ENCODE measurements around the gene ZNF740.

Gene ZNF740

DNA sequence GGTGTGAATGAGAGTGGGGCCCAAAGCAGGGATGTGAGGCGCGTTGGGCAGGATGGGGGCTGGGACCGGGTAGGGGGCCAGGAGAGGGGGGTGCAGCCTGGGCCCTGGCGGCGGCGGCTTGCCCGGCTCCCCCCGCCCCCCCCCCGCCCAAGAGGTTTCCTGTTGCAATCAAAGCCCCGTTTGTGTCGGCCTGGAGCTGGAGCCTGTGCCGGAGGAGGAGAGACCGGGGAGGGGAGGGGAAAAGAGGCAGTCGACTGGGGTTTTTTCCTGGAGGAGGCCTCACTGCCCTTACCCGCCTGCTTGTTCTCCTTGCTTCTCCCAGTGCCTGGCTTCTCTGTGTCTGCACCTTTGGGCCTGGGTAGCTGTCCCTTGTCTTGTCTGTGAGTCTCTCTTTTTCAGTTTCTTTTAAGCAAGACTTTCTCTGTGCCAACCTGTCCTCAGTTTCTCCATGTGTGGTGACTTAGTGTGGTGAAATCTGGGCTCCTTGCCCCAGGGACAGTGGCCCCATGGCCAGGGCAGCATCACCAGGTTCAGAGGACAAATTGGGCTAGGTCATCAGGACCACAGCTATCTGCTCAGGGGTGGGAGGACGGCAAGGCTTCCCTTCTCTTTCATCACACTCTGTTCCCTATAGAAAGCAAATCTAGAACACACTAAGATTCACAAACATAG, 43.0 kb downstream of the ZNF740 start:
- no peaks in the 10 kb centered on the region for H3K9me3 ChIP-seq (ENCODE audit: control insufficient read depth, insufficient read depth, low read length)
- no peak overlapping the region for H3K4me3 ChIP-seq (ENCODE audit: low read length)
- H3K27me3 ChIP-seq (ENCODE audit: control insufficient read depth, low read length), result peaks cover 20% of the 10 kb centered on the region
- H3K36me3 ChIP-seq (ENCODE audit: control insufficient read depth, low read length), result no peaks in the 10 kb centered on the region
- peaks cover 8% of the 10 kb centered on the region for H3F3A ChIP-seq (ENCODE audit: control insufficient read depth, insufficient read depth)
- H3K9me2 ChIP-seq (replicated peaks; ENCODE audit: control insufficient read depth, low read length), result no peaks in the 10 kb centered on the region
- no peaks in the 10 kb centered on the region for H3K79me2 ChIP-seq (ENCODE audit: control insufficient read depth, low read length)
- peaks cover 38% of the 10 kb centered on the region for H3K4me1 ChIP-seq (ENCODE audit: control insufficient read depth, low read length)
- H4K20me1 ChIP-seq (ENCODE audit: control insufficient read depth, insufficient read depth, low read depth, low read length), result no peaks in the 10 kb centered on the region
- no peak overlapping the region for H3K27ac ChIP-seq (ENCODE audit: low read depth, low read length)
- H3K4me2 ChIP-seq (ENCODE audit: low read length), result no peak overlapping the region
- TF ChIP-seq EZH2phosphoT487 (IDR thresholded peaks at IDR 0.05; ENCODE audit: borderline replicate concordance, low read length), result no peak
- TF ChIP-seq, protein P1, sequence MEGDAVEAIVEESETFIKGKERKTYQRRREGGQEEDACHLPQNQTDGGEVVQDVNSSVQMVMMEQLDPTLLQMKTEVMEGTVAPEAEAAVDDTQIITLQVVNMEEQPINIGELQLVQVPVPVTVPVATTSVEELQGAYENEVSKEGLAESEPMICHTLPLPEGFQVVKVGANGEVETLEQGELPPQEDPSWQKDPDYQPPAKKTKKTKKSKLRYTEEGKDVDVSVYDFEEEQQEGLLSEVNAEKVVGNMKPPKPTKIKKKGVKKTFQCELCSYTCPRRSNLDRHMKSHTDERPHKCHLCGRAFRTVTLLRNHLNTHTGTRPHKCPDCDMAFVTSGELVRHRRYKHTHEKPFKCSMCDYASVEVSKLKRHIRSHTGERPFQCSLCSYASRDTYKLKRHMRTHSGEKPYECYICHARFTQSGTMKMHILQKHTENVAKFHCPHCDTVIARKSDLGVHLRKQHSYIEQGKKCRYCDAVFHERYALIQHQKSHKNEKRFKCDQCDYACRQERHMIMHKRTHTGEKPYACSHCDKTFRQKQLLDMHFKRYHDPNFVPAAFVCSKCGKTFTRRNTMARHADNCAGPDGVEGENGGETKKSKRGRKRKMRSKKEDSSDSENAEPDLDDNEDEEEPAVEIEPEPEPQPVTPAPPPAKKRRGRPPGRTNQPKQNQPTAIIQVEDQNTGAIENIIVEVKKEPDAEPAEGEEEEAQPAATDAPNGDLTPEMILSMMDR (IDR thresholded peaks at IDR 0.05; ENCODE audit: low read depth, low read length, poor library complexity, severe bottlenecking), result no peak

GRCh38 chr12:53224061-53224896, 43.8 kb downstream of the ZNF740 start:
- no peaks in the 10 kb centered on the region for H3K9me2 ChIP-seq (replicated peaks; ENCODE audit: control insufficient read depth, low read length)

DNA sequence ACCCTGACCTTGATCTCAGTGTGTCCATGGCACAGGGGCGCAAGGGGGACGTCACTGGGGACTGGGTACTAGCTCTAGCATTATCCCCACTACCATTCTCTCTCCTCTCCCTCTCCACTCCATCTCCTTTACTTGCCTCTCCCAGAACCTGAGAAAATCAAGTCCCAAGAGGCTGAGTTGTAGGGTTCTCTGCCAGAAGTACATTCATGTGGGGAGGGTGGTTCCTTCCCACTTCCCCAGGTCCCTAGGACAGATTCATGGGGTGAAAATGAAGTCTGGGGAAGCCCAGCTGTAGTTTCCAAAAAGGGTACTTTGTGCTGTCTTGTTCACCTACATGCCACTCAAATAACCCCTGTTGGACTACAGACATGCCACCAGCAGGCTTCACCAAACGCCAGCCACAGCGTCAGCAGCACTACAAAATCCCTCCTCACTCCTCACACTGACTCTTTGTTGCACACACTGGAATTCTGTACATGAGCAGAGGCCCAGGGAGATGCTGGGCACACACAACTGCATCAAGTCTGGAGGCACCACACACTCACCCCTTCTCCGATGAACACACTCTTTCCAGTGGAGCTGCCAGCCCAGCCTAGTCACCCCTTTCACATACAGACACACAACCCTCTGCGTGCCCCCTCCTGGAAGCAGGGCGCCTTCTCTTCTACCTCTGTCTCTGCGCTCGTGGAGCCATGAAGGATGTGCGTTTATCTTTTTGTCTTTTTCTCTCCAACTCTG, 44.5 kb downstream of the ZNF740 start:
- Histone ChIP-seq H3K4me1 (ENCODE audit: control insufficient read depth, low read length) (peaks cover 29% of the 10 kb centered on the region), H3K79me2 (ENCODE audit: control insufficient read depth, low read length) (no peaks in the 10 kb centered on the region), H3K27ac (ENCODE audit: low read depth, low read length) (no peak overlapping the region), H3K4me3 (ENCODE audit: low read length) (no peak overlapping the region), H3K27me3 (ENCODE audit: control insufficient read depth, low read length) (peaks cover 17% of the 10 kb centered on the region), H4K20me1 (ENCODE audit: control insufficient read depth, insufficient read depth, low read depth, low read length) (no peaks in the 10 kb centered on the region), H3K4me2 (ENCODE audit: low read length) (no peak overlapping the region), H3K36me3 (ENCODE audit: control insufficient read depth, low read length) (no peaks in the 10 kb centered on the region), H3K9me2 (replicated peaks; ENCODE audit: control insufficient read depth, low read length) (no peaks in the 10 kb centered on the region), H3K9me3 (ENCODE audit: control insufficient read depth, insufficient read depth, low read length) (no peaks in the 10 kb centered on the region), H3F3A (ENCODE audit: control insufficient read depth, insufficient read depth) (peaks cover 10% of the 10 kb centered on the region)
- no peak for TF ChIP-seq EZH2phosphoT487 (IDR thresholded peaks at IDR 0.05; ENCODE audit: borderline replicate concordance, low read length)
- TF ChIP-seq, protein P1 (IDR thresholded peaks at IDR 0.05; ENCODE audit: low read depth, low read length, poor library complexity, severe bottlenecking), result no peak

More at GRCh38 chr12:53224061-53224896, 43.8 kb downstream of the ZNF740 start:
- Histone ChIP-seq H3F3A (ENCODE audit: control insufficient read depth, insufficient read depth) (peaks cover 10% of the 10 kb centered on the region), H3K4me3 (ENCODE audit: low read length) (no peak overlapping the region), H3K36me3 (ENCODE audit: control insufficient read depth, low read length) (no peaks in the 10 kb centered on the region), H3K27me3 (ENCODE audit: control insufficient read depth, low read length) (peaks cover 18% of the 10 kb centered on the region), H3K79me2 (ENCODE audit: control insufficient read depth, low read length) (no peaks in the 10 kb centered on the region), H3K9me3 (ENCODE audit: control insufficient read depth, insufficient read depth, low read length) (no peaks in the 10 kb centered on the region), H3K4me1 (ENCODE audit: control insufficient read depth, low read length) (peaks cover 36% of the 10 kb centered on the region), H4K20me1 (ENCODE audit: control insufficient read depth, insufficient read depth, low read depth, low read length) (no peaks in the 10 kb centered on the region), H3K4me2 (ENCODE audit: low read length) (no peak overlapping the region), H3K27ac (ENCODE audit: low read depth, low read length) (no peak overlapping the region)
- TF ChIP-seq, protein P1 (IDR thresholded peaks at IDR 0.05; ENCODE audit: low read depth, low read length, poor library complexity, severe bottlenecking), result peak; percentile 27
- TF ChIP-seq EZH2phosphoT487 (IDR thresholded peaks at IDR 0.05; ENCODE audit: borderline replicate concordance, low read length), result no peak

All from DOHH2 (cell line).